Astrocyte of the spinal cord (primary cell): ENCODE results near the gene RPL35.
"Not testable (repeated sequence)": the region's sequence is repeated elsewhere in the genome, so short reads cannot be mapped to it uniquely, and the experiment has no call there.

Experiments
- DNase-seq: peaks from one replicate; pipeline ENCODE4 v3.0.0; 2011; ENCODE audit warnings: low read depth, low spot score
- H3K4me3 ChIP-seq: 2 replicates; pipeline ENCODE4 v1.5.1; 2011; ENCODE audit warnings: low read depth, mild to moderate bottlenecking, low read length, moderate library complexity
- CTCF ChIP-seq: IDR thresholded peaks from 2 replicates; pipeline ENCODE4 v1.5.1; 2012; ENCODE audit warnings: low read depth, mild to moderate bottlenecking, low read length, inconsistent platforms
- in situ Hi-C: cut with HindIII; loops from 2 replicates; pipeline ENCODE4 v1.10.0; 2017; ENCODE audit warnings: low sequenced_read_pairs

The RPL35 gene

GRCh38 chr9:124844291-124844690, 17.5 kb downstream of the RPL35 start:
- DNase-seq: no peak
- no peak for TF ChIP-seq CTCF
- in situ Hi-C loops: no loop called here
- no peak overlapping the region for H3K4me3 ChIP-seq

- H3K4me3 ChIP-seq: no peak overlapping the region
- no peak for TF ChIP-seq CTCF
- peak; percentile 69 for DNase-seq
- in situ Hi-C loops: no loop called here
These were observed 18.2 kb downstream of the RPL35 start for GRCh38 chr9:124843456-124844034.

GRCh38 chr9:124841075-124841821, 20.5 kb downstream of the RPL35 start:
- DNase-seq: no peak
- H3K4me3 ChIP-seq: no peak overlapping the region
- no peak for TF ChIP-seq CTCF
- in situ Hi-C loops: no loop called here

GRCh38 chr9:124840300-124840833, 21.4 kb downstream of the RPL35 start:
- TF ChIP-seq CTCF: peak; percentile 44
- DNase-seq: no peak
- in situ Hi-C loops: no loop called here
- no peak overlapping the region for H3K4me3 ChIP-seq

- TF ChIP-seq CTCF: peak; percentile 71
- no peak overlapping the region for H3K4me3 ChIP-seq
- no peak for DNase-seq
- in situ Hi-C loops: no loop called here
These were observed 22.0 kb downstream of the RPL35 start for GRCh38 chr9:124839612-124840299.

- DNase-seq, H3K4me3 ChIP-seq, in situ Hi-C loops: not testable (repeated sequence)
These were observed 23.0 kb downstream of the RPL35 start for GRCh38 chr9:124838567-124839275.

GRCh38 chr9:124838132-124838531, 23.6 kb downstream of the RPL35 start:
- DNase-seq, H3K4me3 ChIP-seq, in situ Hi-C loops: not testable (repeated sequence)
